ENCODE results near the gene C5orf47. TPM values are rescaled to one million over a fixed set of nuclear protein-coding genes. Genes with fewer than 3 reads are reported as not detected.

C5orf47 gene, protein sequence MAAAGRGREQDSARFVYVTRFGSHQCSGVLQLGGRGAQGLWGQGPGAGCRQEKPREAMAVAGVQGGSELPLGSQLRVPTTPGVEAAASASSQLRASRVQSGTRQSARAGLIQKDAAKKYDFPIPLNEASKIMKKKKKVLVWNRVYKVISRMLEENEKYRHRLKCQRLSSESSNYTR
- under 1 TPM in 1 of 3 donors, not detected in 2; 0.02 TPM for polyA plus RNA-seq

GRCh38 chr5:173988554-173989431 lies at the start of gene C5orf47:
TSS of gene C5orf47 (plus strand) at chr5:173989170. CDS start at chr5:173989264, 94 bp downstream.
- WGBS, 3 donors, result 91 to 96% (median 95%) methylated on average over 41 to 51 of the region's 51 CpGs
- no peak within 1 kb of the TSS for H3K27ac ChIP-seq (ENCODE audit: low read depth, low read length)

DNA sequence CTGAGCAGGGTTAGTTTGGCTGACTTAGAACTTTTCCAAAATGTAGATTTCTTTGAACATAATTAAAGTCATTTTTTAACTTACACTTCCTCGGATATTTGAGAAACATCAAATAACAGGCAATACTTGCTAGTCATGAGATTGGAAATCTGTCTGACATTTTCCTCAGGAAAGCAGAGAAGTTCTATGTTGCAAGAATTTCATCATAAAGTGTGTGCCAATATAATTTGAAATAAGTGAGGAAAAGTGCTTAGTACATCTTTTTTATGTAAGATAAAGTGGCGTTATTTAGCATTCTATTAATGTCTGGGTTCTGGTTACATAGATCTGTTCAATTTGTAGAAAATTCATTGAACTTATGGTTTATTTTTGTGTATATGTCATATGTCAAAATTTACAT lies 48.7 kb upstream of the C5orf47 start:
- no peak overlapping the region for H3K27ac ChIP-seq (ENCODE audit: low read depth, low read length)
- 40 to 64% (median 46%) methylated on average over 2 of the region's 2 CpGs for WGBS, 3 donors

GRCh38 chr5:173941102-173941501 lies 47.9 kb upstream of the C5orf47 start:
- H3K27ac ChIP-seq (ENCODE audit: low read depth, low read length), result no peak overlapping the region
- WGBS, 3 donors, result 41 to 95% (median 89%) methylated on average over 2 of the region's 2 CpGs

DNA sequence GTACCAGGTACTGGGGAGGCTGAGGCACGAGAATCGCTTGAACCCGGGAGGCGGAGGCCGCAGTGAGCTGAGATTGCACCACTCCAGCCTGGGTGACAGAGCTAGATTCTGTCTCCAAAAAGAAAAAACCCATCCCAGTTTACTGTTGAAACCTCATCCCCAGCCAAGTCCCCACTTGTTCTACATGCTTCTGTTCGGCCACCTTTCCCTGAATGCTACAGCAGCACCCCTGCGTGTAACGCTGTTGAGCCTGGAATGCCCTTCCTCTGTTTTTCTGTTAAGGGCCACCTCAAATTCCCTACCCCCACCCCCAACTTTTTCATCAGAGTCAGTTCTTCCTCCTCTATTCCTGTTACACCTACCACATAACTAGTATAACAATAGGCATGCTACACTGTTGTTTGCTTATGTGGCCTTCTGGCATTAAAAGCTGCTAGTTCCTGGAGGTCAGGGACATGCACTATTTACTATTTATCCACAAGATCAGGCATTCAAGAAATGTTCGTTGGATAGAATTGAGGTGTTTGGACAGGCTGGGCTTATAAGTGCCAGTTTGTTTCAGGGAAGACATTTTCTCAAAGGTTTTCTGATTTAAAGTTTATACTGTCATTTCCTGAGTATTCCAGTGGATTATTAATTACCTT lies 47.1 kb upstream of the C5orf47 start:
- 59 to 80% (median 73%) methylated on average over 9 of the region's 9 CpGs for WGBS, 3 donors
- no peak overlapping the region for H3K27ac ChIP-seq (ENCODE audit: low read depth, low read length)

DNA sequence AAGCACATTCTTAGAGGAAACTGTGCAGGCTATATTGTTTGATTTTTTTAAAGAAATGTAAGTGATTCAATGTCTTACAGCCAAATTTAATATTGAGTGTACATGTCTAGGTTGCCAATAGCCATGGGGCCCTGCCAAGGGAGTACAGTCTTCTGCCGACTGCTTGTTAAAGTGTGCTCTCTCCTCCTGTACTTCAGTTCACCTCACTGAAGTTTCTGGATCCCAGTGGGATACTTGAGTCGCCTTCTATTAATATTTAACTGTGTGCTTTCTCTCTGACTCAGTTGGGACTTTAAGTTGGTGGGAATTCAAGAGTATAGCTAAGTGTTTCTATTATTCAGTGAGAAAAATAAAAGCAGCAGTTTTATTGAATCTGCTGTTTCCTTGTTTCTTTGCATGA lies 44.5 kb upstream of the C5orf47 start:
- 15 to 80% (median 67%) methylated on average over 2 of the region's 2 CpGs for WGBS, 3 donors
- H3K27ac ChIP-seq (ENCODE audit: low read depth, low read length), result no peak overlapping the region

- H3K27ac ChIP-seq (ENCODE audit: low read depth, low read length), result no peak overlapping the region
- WGBS, 3 donors, result 63 to 89% (median 88%) methylated on average over 2 of the region's 2 CpGs
These were observed 43.8 kb upstream of the C5orf47 start for GRCh38 chr5:173945160-173945559.

- 53 to 96% (median 94%) methylated on average over 2 of the region's 2 CpGs for WGBS, 3 donors
- H3K27ac ChIP-seq (ENCODE audit: low read depth, low read length), result no peak overlapping the region
These were observed 42.6 kb upstream of the C5orf47 start for GRCh38 chr5:173946323-173946722.

GRCh38 chr5:173950829-173951228 lies 38.1 kb upstream of the C5orf47 start:
- WGBS, 3 donors, result 78 to 91% (median 80%) methylated on average over 2 of the region's 2 CpGs
- no peak overlapping the region for H3K27ac ChIP-seq (ENCODE audit: low read depth, low read length)

- no peak overlapping the region for H3K27ac ChIP-seq (ENCODE audit: low read depth, low read length)
- 42 to 84% (median 82%) methylated on average over 5 of the region's 5 CpGs for WGBS, 3 donors
These were observed 35.4 kb upstream of the C5orf47 start for GRCh38 chr5:173953528-173954090.

DNA sequence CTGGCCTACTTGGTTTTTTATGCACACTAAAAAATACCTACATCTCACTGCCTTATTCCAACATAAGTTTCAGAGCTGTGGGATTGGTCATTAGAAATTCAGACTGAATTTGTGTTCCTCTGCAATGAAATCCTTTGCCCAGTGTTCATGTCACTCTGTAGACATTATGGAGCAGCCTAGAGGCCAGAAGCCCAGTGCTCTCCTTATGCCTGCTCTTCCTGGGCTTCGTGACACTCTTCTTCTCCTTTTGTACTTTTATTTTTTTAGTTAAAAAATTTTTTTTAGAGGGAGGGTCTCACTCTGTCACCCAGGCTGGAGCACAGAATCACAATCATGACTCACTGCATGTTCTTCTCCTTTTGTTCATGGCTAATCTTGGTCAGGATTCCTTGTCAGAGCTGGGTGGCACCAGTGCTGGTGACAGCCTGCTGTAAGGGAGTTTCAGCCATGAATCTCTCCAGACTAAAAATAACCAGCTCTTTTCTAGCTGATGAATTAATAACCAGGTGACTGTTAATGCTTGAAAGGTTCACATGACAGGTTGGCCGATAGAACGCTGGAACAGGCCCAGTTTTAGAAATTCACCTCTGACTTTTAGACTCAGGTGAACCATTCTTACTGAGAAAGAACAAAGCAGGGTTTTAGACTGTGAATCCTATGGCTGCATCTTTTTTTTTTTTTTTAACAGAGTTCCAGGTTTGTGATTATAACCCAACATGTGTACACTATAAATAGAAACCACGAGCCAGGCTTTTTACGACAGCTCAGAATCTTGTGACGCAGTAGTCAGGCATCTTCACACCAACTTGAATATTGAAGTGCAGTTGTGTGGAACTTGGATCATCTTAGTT lies 34.1 kb upstream of the C5orf47 start:
- WGBS, 3 donors, result 34 to 82% (median 81%) methylated on average over 6 of the region's 6 CpGs

DNA sequence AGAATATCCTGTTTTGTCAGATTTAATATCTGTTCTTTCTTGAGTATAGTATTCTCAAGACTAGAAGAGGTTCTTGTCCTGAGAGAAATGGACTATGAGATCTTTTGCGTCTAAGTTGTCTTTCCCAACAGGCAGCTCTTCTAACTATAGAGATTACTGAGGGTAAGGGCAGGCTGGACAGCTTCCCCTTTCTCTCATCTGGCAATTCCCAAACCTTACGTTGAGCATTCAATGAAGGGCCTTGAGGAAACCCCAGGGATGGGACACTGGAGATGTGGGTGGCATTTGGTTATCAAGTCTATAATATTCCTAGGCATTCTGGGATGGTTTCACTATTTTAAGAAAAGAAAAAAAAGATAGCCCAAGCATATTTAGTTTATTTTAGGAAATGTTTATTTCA lies 28.0 kb upstream of the C5orf47 start:
- 58 to 61% (median 60%) methylated on average over 2 of the region's 2 CpGs for WGBS, 3 donors
- no peak overlapping the region for H3K27ac ChIP-seq (ENCODE audit: low read depth, low read length)

More for the DNA sequence above, 34.1 kb upstream of the C5orf47 start:
- H3K27ac ChIP-seq (ENCODE audit: low read depth, low read length), result no peak overlapping the region

DNA sequence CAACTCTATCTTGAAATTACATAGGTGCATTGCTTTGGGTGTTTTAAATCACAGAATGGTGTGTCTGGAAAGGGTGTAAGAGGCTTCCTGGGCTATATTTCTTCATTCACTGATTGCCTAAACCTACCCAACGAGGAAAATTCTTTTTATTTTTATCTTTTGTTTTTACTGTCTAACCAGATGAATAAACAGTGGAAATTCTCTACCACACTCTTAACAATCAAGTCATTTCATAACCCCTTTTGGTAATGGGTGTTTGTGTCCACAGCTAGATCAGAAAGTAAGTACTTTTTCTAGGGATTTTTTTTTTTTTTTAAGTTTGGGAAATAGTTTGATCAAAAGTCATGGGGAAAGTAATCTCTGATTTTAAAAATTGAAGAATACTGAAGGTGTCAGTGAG lies 27.6 kb upstream of the C5orf47 start:
- no peak overlapping the region for H3K27ac ChIP-seq (ENCODE audit: low read depth, low read length)

DNA sequence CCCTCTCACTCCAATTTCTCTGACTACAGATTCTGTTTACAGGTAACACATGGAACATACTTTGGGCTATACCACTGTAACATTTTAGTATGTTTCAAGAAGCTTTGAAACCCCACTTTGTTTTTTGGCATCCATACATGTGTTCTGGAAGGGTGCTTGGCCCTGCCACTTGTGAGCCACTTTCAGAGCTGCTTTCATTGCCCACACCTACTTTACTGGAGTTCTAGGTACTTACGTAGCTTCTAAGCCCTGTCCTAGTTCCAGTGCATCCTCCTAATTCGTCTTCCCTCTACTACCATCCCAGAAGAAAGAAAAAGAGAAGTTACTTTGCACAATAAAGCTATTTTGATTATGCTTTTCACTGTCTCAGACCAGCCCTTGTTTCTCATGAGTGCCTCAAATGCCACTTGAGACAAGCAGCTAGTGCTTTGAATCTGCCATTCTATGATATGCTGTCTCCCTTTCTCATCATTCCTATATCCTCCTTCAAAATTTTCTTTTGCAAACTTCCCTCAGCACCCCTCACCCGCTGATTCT lies 26.5 kb upstream of the C5orf47 start:
- H3K27ac ChIP-seq (ENCODE audit: low read depth, low read length), result no peak overlapping the region
- 85 to 95% (median 88%) methylated on average over 3 of the region's 3 CpGs for WGBS, 3 donors

More for the DNA sequence above, 27.6 kb upstream of the C5orf47 start:
- 21 to 34% (median 25%) methylated on average over 1 of the region's 1 CpG for WGBS, 3 donors

DNA sequence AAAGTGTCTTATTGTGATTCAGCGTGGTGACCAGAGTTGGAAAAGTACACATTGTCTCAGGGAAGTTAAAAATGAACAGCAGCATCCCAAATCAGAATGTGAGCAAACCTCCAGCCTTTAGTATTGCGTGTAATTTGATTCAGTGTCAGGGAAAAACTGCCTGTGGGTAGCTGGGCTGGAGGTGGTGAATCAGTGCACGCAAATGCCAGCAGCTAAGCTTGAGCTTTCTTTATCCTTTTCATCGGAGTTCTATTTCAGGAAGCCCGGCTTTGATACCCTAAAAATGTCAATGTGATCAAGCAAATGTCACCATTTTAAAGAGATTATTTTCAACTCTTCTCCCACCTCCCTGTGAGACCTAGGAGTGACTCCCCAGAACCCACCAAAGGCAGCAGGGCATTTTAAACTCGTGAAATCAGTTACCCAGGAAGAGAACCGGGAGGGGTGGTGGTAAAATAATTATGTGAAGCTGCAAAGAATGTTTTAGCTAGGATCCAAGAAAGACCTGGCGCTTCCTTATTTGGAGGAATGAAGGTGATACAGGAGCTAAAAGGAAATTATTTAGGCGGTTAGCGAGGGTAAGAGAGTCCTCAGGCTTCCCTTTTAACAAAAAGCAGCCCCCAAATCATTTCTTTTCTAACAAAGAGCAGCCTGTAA lies 25.7 kb upstream of the C5orf47 start:
- H3K27ac ChIP-seq (ENCODE audit: low read depth, low read length), result no peak overlapping the region
- WGBS, 3 donors, result 49 to 65% (median 57%) methylated on average over 10 of the region's 10 CpGs

DNA sequence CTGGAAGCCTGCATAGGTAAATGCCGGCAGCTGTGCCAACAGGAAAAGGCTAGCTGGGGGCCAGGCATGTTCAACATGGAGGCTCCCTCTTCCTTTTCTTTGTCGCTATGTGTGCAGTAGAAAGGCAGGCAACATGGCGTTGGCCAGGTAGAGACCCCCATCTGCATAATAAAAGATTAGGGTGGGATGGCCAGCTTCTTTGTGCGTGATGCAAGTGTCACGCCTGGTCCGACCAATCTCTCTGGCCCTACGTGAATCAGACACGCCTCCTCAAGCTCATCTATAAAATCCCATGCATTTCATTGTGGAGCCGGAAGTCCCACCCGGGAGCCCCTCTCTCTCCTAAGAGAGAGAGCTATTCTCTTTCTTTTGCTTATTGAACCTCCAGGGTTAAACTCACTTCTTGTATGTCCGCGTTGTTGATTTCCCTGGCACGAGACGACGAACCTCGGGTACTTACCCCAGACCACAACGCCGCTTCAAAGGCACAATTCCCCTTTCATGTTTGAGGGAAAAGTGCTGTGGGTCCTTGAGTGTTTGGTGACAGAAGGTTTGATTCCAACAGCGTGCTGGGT lies 25.0 kb upstream of the C5orf47 start:
- no peak overlapping the region for H3K27ac ChIP-seq (ENCODE audit: low read depth, low read length)

GRCh38 chr5:173964506-173964905 lies 24.5 kb upstream of the C5orf47 start:
- no peak overlapping the region for H3K27ac ChIP-seq (ENCODE audit: low read depth, low read length)
- WGBS, 3 donors, result 71 to 84% (median 79%) methylated on average over 1 of the region's 1 CpG

More for the DNA sequence above, 25.0 kb upstream of the C5orf47 start:
- 60 to 77% (median 75%) methylated on average over 19 of the region's 19 CpGs for WGBS, 3 donors

- no peak overlapping the region for H3K27ac ChIP-seq (ENCODE audit: low read depth, low read length)
- WGBS, 3 donors, result 49 to 64% (median 50%) methylated on average over 4 of the region's 4 CpGs
These were observed 21.7 kb upstream of the C5orf47 start for GRCh38 chr5:173967241-173967640.

Measured in adipose tissue (tissue), 3 donors.